PC-9 (cell line): Measurements from ENCODE around the gene ELMO1. TPM values are rescaled to one million over a fixed set of nuclear protein-coding genes. Genes with fewer than 3 reads are reported as not detected.

Experiments used
- BruUV-seq: library from RNA; stranded (reverse); fragments of 400-500 nt; replicated peaks from 2 replicates; lab custom pipeline; 2021; lab: Mats Ljungman, UMichigan
- CTCF ChIA-PET: fragments of 300-600 bp; sonication (Branson Sonifier 250); formaldehyde crosslinking; loops from one replicate; lab custom pipeline; 2022; ENCODE audit warnings: antibody characterized with exemption; lab: Charles Lee
- POLR2A ChIA-PET: fragments of 300-600 bp; sonication (Branson Sonifier 250); formaldehyde crosslinking; loops from one replicate; lab custom pipeline; 2022; ENCODE audit warnings: antibody characterized with exemption; ENCODE audit not compliant: unreplicated experiment; lab: Charles Lee
- DNase-seq, 2 experiments: peaks; one replicate each; pipeline versions ENCODE4 v3.0.0 to v3.0.0-alpha.2; 2015 to 2022; ENCODE audit warnings: mixed read lengths in 1 of 2
- H2AFZ ChIP-seq: fragments of 200-600 bp; sonication (generic); 2 replicates; pipeline ENCODE4 v1.8.1; 2017; ENCODE audit warnings: antibody characterized with exemption
- H3F3A ChIP-seq: fragments of 200-600 bp; sonication (generic); 2 replicates; pipeline ENCODE4 v1.8.1; 2017; ENCODE audit warnings: antibody characterized with exemption, mild to moderate bottlenecking, low read depth; ENCODE audit not compliant: insufficient read depth
- H3K27ac ChIP-seq: fragments of 200-600 bp; sonication (generic); 2 replicates; pipeline ENCODE4 v1.6.1; 2016; ENCODE audit warnings: mixed run types
- H3K27me3 ChIP-seq: fragments of 200-600 bp; sonication (generic); 2 replicates; pipeline ENCODE4 v1.6.1; 2016; ENCODE audit warnings: low read depth, mixed run types; ENCODE audit not compliant: insufficient read depth
- H3K36me3 ChIP-seq: fragments of 200-600 bp; sonication (generic); 2 replicates; pipeline ENCODE4 v1.6.1; 2016; ENCODE audit warnings: low read depth, mixed run types
- H3K4me1 ChIP-seq: fragments of 200-600 bp; sonication (generic); replicated peaks from 2 replicates; pipeline ENCODE4 v1.6.1; 2016; ENCODE audit warnings: mixed run types; ENCODE audit not compliant: insufficient read depth
- H3K4me2 ChIP-seq: fragments of 200-600 bp; sonication (generic); 2 replicates; pipeline ENCODE4 v1.6.1; 2017; ENCODE audit warnings: mixed run types
- H3K4me3 ChIP-seq: fragments of 200-600 bp; sonication (generic); 2 replicates; pipeline ENCODE4 v1.6.1; 2016; ENCODE audit warnings: mixed run types
- H3K79me2 ChIP-seq: fragments of 200-600 bp; sonication (generic); 2 replicates; pipeline ENCODE4 v1.6.1; 2017; ENCODE audit warnings: low read depth, mixed run types
- H3K9me2 ChIP-seq: fragments of 200-600 bp; sonication (generic); 2 replicates; pipeline ENCODE4 v1.8.1; 2017; ENCODE audit warnings: mild to moderate bottlenecking; ENCODE audit not compliant: insufficient read depth
- H3K9me3 ChIP-seq: fragments of 200-600 bp; sonication (generic); 2 replicates; pipeline ENCODE4 v1.8.1; 2016; ENCODE audit warnings: low read depth; ENCODE audit not compliant: insufficient read depth
- H4K20me1 ChIP-seq: fragments of 200-600 bp; sonication (generic); 2 replicates; pipeline ENCODE4 v1.8.1; 2017; ENCODE audit not compliant: insufficient read depth
- EZH2 ChIP-seq: fragments of 200-600 bp; sonication (generic); IDR thresholded peaks from 2 replicates; pipeline ENCODE4 v1.8.0; 2017; ENCODE audit warnings: antibody characterized with exemption, low read depth
- intact Hi-C: fragments of 100-400 bp; cut with micrococcal nuclease; formaldehyde crosslinking; loops from one replicate; pipeline ENCODE4 v1.10.0; 2022; ENCODE audit not compliant: unreplicated experiment
- total RNA-seq: library from RNA; stranded (reverse); gene quantifications from 2 replicates; pipeline ENCODE4 v1.2.3, GENCODE V29; 2021
- TF ChIP-seq, protein P1 (sequence below): fragments of 200-600 bp; sonication (generic); conservative IDR thresholded peaks from 2 replicates; pipeline ENCODE4 v1.6.1; 2017; ENCODE audit warnings: mixed run types, antibody characterized with exemption, mild to moderate bottlenecking, moderate library complexity

ELMO1 gene
- total RNA-seq, 1 experiment from 2014 or later = 4.8 TPM

DNA sequence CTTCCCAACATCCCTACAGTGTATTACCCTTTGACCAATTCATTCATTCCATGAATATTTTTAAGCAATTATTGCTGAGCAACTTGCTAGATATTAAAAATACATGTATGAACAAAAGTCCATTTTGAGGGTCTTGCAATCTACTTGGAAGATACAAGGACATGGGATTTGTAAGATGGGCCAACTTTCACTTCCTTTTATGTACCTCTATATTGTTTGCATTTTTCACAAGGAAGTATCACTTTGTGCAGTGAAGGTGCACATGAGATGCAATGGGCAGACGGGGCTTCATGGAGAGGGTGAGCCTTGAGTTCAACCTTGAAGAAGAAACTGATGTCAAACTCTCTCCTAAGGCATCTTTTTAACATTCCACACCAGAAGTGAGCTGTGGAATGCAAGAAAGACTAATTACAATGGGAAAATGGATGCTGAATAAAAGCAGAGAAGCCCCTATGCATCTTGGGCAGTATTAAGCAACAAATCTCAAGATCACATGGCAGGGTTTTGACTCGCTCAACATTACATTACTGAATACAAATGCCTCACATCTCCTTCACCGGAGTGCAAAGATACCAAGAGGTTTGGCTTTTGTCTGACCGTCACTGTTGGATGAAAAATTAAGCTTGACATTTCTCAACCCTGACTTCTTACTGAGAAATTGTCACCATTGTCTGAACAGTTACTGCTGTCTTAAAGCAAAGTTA lies 341.5 kb downstream of the ELMO1 start:
- ChIA-PET POLR2A (no interaction called here), CTCF (no interaction called here)
- BruUV-seq = no TSS peak
- Histone ChIP-seq H2AFZ (no peak overlapping the region), H3K9me2 (no peaks in the 10 kb centered on the region), H3K9me3 (no peaks in the 10 kb centered on the region), H3K79me2 (no peaks in the 10 kb centered on the region), H3K4me3 (no peak overlapping the region), H4K20me1 (no peaks in the 10 kb centered on the region), H3K4me2 (no peak overlapping the region), H3K4me1 (no peaks in the 10 kb centered on the region), H3K36me3 (no peaks in the 10 kb centered on the region), H3F3A (no peaks in the 10 kb centered on the region), H3K27ac (no peak overlapping the region), H3K27me3 (no peaks in the 10 kb centered on the region; the same call in none of the 2 replicates)
- no peak for DNase-seq
- intact Hi-C loops = no loop called here
- no peak for TF ChIP-seq EZH2
- TF ChIP-seq, protein P1, sequence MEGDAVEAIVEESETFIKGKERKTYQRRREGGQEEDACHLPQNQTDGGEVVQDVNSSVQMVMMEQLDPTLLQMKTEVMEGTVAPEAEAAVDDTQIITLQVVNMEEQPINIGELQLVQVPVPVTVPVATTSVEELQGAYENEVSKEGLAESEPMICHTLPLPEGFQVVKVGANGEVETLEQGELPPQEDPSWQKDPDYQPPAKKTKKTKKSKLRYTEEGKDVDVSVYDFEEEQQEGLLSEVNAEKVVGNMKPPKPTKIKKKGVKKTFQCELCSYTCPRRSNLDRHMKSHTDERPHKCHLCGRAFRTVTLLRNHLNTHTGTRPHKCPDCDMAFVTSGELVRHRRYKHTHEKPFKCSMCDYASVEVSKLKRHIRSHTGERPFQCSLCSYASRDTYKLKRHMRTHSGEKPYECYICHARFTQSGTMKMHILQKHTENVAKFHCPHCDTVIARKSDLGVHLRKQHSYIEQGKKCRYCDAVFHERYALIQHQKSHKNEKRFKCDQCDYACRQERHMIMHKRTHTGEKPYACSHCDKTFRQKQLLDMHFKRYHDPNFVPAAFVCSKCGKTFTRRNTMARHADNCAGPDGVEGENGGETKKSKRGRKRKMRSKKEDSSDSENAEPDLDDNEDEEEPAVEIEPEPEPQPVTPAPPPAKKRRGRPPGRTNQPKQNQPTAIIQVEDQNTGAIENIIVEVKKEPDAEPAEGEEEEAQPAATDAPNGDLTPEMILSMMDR = no peak

DNA sequence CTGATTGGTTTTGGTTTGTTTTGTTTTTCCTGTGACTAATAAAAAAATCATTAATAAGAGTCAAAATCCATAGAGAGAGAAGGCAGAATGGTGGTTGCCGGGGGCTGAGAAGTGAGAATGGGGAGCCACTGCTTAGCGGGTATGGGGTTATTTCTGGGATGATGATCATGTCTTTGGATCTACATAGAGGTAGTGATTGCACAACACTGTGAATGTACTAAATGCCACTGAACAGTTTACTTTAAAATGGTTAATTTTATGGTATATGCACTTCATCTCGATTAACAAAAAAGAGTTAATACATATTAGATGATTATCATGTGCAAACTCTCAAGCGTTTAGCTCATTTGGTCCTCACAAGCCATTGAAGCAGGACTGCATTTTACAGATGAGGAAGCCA lies 342.9 kb downstream of the ELMO1 start:
- CTCF ChIA-PET = no interaction called here
- no peak overlapping the region for H3K4me3 ChIP-seq
- no peaks in the 10 kb centered on the region; the same call in none of the 2 replicates for H3K27me3 ChIP-seq
- H3F3A ChIP-seq = no peaks in the 10 kb centered on the region
- H3K27ac ChIP-seq = no peak overlapping the region
- no peaks in the 10 kb centered on the region for H3K9me3 ChIP-seq
- no peak for TF ChIP-seq EZH2
- TF ChIP-seq, protein P1 = no peak
- no peaks in the 10 kb centered on the region for H3K9me2 ChIP-seq
- H3K79me2 ChIP-seq = no peaks in the 10 kb centered on the region
- no peak for DNase-seq
- no peak overlapping the region for H3K4me2 ChIP-seq
- H3K4me1 ChIP-seq = no peaks in the 10 kb centered on the region
- POLR2A ChIA-PET = no interaction called here
- intact Hi-C loops = no loop called here
- no peak overlapping the region for H2AFZ ChIP-seq
- BruUV-seq = no TSS peak
- no peaks in the 10 kb centered on the region for H3K36me3 ChIP-seq
- no peaks in the 10 kb centered on the region for H4K20me1 ChIP-seq

DNA sequence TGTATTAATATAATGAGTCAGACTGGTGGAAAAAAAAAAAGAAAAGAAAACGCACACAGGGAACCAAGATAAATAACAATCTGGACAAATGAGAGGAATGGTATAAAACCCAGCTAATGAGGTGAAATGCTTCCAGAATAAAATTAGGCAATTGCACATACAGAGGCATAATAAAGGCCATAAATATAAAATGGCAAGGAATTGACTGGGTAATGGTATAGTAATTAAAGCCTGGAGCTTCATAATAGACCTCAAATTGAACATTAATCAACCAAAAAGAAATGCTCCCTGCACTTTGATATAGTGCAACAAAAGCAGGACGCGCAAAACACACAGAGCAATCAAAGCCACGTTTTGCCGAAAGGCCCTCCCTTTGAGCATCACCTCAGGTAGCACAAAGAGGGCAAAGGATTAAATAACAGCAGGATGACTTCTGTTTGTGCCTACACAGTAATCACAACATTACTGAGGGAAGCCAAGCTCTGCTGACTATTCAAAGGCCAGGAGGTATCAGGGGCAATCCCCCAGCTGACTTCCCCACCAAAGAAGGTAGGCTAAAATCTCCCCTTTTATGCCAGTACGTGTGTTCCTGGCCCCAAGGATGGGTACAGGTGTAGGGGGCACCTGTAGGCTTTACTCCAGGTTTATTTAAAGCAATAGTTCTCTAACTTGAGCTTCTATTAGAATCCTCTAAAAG lies 343.7 kb downstream of the ELMO1 start:
- H4K20me1 ChIP-seq = no peaks in the 10 kb centered on the region
- no peak for TF ChIP-seq EZH2
- TF ChIP-seq, protein P1 = no peak
- CTCF ChIA-PET = no interaction called here
- no TSS peak for BruUV-seq
- H3F3A ChIP-seq = no peaks in the 10 kb centered on the region
- intact Hi-C loops = no loop called here
- no peak for DNase-seq
- no peaks in the 10 kb centered on the region for H3K36me3 ChIP-seq
- POLR2A ChIA-PET = no interaction called here
- H3K9me3 ChIP-seq = no peaks in the 10 kb centered on the region
- no peaks in the 10 kb centered on the region for H3K79me2 ChIP-seq
- H2AFZ ChIP-seq = no peak overlapping the region
- H3K9me2 ChIP-seq = no peaks in the 10 kb centered on the region
- H3K27ac ChIP-seq = no peak overlapping the region
- peaks cover 5% of the 10 kb centered on the region for H3K27me3 ChIP-seq
- H3K4me3 ChIP-seq = no peak overlapping the region
- no peak overlapping the region for H3K4me2 ChIP-seq
- H3K4me1 ChIP-seq = no peaks in the 10 kb centered on the region
